HEK293T (cell line): ENCODE data around the gene KIAA1671.
A peak's percentile ranks its signal among the peaks of the same experiment; 100 is the strongest.

ENCODE experiments used
- CTCF ChIA-PET: fragments of 350-600 bp; formaldehyde crosslinking; extraction: SDS; loops from one replicate; lab custom pipeline; 2021; ENCODE audit warnings: antibody characterized with exemption, inconsistent platforms; lab: Yijun Ruan, JAX
- POLR2A ChIA-PET: fragments of 350-600 bp; formaldehyde crosslinking; extraction: SDS; loops from one replicate; lab custom pipeline; 2020; ENCODE audit warnings: antibody characterized with exemption, inconsistent platforms; lab: Yijun Ruan, JAX
- DNase-seq: peaks from one replicate; pipeline ENCODE4 v3.0.0; 2012; ENCODE audit warnings: mixed read lengths; ENCODE audit errors: extremely low spot score
- ARNT ChIP-seq: fragments of 450-650 bp; IDR thresholded peaks from 2 replicates; pipeline ENCODE4 v1.6.1; 2017; ENCODE audit warnings: mild to moderate bottlenecking
- BHLHE40 ChIP-seq: fragments of 450-650 bp; IDR thresholded peaks from 2 replicates; pipeline ENCODE4 v1.6.1; 2016; ENCODE audit warnings: mild to moderate bottlenecking, moderate library complexity, borderline replicate concordance
- CTBP1 ChIP-seq: fragments of 450-650 bp; IDR thresholded peaks from 2 replicates; pipeline ENCODE4 v1.6.1; 2016; ENCODE audit warnings: borderline replicate concordance
- ELF4 ChIP-seq: fragments of 450-650 bp; IDR thresholded peaks from 2 replicates; pipeline ENCODE4 v1.6.1; 2017; ENCODE audit warnings: antibody characterized with exemption
- FOXA1 ChIP-seq: fragments of 450-650 bp; IDR thresholded peaks from 2 replicates; pipeline ENCODE4 v1.6.1; 2016; ENCODE audit warnings: mild to moderate bottlenecking
- FOXK2 ChIP-seq: fragments of 450-650 bp; IDR thresholded peaks from 2 replicates; pipeline ENCODE4 v1.6.1; 2016; ENCODE audit warnings: mild to moderate bottlenecking
- FOXM1 ChIP-seq: fragments of 450-650 bp; IDR thresholded peaks from 2 replicates; pipeline ENCODE4 v1.6.1; 2017; ENCODE audit warnings: mild to moderate bottlenecking, borderline replicate concordance
- HDGF ChIP-seq: fragments of 450-650 bp; IDR thresholded peaks from 2 replicates; pipeline ENCODE4 v1.6.1; 2017; ENCODE audit warnings: antibody characterized with exemption, borderline replicate concordance
- L3MBTL2 ChIP-seq: fragments of 450-650 bp; conservative IDR thresholded peaks from 2 replicates; pipeline ENCODE4 v1.6.1; 2016; ENCODE audit warnings: mild to moderate bottlenecking
- LEF1 ChIP-seq: fragments of 450-650 bp; IDR thresholded peaks from 2 replicates; pipeline ENCODE4 v1.6.1; 2017; ENCODE audit warnings: mild to moderate bottlenecking, borderline replicate concordance
- NFRKB ChIP-seq: fragments of 450-650 bp; IDR thresholded peaks from 2 replicates; pipeline ENCODE4 v1.6.1; 2016; ENCODE audit warnings: mild to moderate bottlenecking, moderate library complexity
- SP1 ChIP-seq: fragments of 450-650 bp; IDR thresholded peaks from 2 replicates; pipeline ENCODE4 v1.6.1; 2017
- SUZ12 ChIP-seq: fragments of 450-650 bp; IDR thresholded peaks from 2 replicates; pipeline ENCODE4 v1.6.1; 2016; ENCODE audit warnings: mild to moderate bottlenecking
- TARDBP ChIP-seq: fragments of 450-650 bp; IDR thresholded peaks from 2 replicates; pipeline ENCODE4 v1.6.1; 2016
- ZNF384 ChIP-seq: fragments of 450-650 bp; IDR thresholded peaks from 2 replicates; pipeline ENCODE4 v1.6.1; 2016
- TF ChIP-seq, protein P1 (sequence below): fragments of 450-650 bp; IDR thresholded peaks from 2 replicates; pipeline ENCODE4 v1.6.1; 2016

Gene KIAA1671

GRCh38 chr22:25053153-25053805, 100.8 kb downstream of the KIAA1671 start:
- CTCF ChIA-PET = no interaction called here
- no peak for DNase-seq
- POLR2A ChIA-PET = no interaction called here
- no peak for TF ChIP-seq L3MBTL2
- no peak for TF ChIP-seq NFRKB
- TF ChIP-seq, protein P1, sequence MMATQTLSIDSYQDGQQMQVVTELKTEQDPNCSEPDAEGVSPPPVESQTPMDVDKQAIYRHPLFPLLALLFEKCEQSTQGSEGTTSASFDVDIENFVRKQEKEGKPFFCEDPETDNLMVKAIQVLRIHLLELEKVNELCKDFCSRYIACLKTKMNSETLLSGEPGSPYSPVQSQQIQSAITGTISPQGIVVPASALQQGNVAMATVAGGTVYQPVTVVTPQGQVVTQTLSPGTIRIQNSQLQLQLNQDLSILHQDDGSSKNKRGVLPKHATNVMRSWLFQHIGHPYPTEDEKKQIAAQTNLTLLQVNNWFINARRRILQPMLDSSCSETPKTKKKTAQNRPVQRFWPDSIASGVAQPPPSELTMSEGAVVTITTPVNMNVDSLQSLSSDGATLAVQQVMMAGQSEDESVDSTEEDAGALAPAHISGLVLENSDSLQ = no peak
- no peak for TF ChIP-seq FOXK2
- no peak for TF ChIP-seq ARNT
- TF ChIP-seq BHLHE40 = no peak
- no peak for TF ChIP-seq SP1
- no peak for TF ChIP-seq ZNF384
- no peak for TF ChIP-seq FOXA1
- no peak for TF ChIP-seq FOXM1
- no peak for TF ChIP-seq CTBP1
- no peak for TF ChIP-seq TARDBP
- TF ChIP-seq HDGF = no peak
- TF ChIP-seq ELF4 = no peak
- no peak for TF ChIP-seq LEF1

DNA sequence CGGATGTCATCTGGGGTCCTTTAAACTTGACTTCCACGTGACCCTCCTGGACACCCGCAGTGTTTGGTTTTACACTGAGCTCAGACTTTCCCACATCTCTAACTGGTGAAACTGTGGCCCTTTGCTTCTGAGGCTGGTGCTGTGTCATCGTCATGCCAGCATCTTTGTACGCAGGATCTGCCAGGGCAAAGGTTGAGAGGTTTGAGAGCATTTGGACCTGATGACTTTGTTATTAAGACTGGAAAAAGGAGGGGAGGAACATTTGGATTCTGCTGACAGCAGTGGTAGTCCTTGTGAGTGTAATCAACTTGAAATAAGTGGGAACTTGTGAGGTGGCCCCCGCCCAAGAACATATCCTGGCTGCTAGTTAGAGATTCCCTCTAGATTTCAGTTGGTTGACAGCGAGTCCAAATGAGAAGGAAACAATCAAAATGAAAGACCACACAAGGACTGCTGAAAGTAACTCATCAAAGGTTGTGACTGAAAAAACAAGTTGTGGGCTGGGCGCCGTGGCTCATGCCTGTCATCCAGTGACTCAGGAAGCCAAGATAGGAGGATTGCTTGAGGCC, 102.5 kb downstream of the KIAA1671 start:
- CTCF ChIA-PET = interaction anchor here (1.1 kb wide), 1 partner anchor 25 kb away, joined by 3 read pairs; no protein-coding TSS in a partner anchor
- no peak for DNase-seq
- TF ChIP-seq FOXM1 (no peak), ZNF384 (no peak), NFRKB (no peak), HDGF (no peak), LEF1 (no peak), SP1 (no peak)
- POLR2A ChIA-PET = no interaction called here

GRCh38 chr22:25057013-25057881, 104.7 kb downstream of the KIAA1671 start:
- ChIA-PET CTCF (interaction anchor here (0.6 to 1.3 kb wide), 8 partner anchors 10 to 561 kb away, joined by 3 to 8 read pairs (median 4); no protein-coding TSS in a partner anchor), POLR2A (no interaction called here)
- peak; percentile 88 for DNase-seq
- no peak for TF ChIP-seq TARDBP
- no peak for TF ChIP-seq FOXK2
- no peak for TF ChIP-seq ELF4
- TF ChIP-seq, protein P1 = peak; percentile 75

GRCh38 chr22:25059438-25059837, 106.9 kb downstream of the KIAA1671 start:
- POLR2A ChIA-PET = no interaction called here
- CTCF ChIA-PET = no interaction called here
- TF ChIP-seq ELF4 (no peak), L3MBTL2 (no peak), CTBP1 (no peak), SUZ12 (no peak), LEF1 (no peak), BHLHE40 (no peak), SP1 (no peak), ARNT (no peak), FOXM1 (no peak), FOXK2 (no peak), NFRKB (no peak), HDGF (no peak), ZNF384 (no peak)
- TF ChIP-seq, protein P1 = no peak
- no peak for DNase-seq

GRCh38 chr22:25060522-25061071, 108.1 kb downstream of the KIAA1671 start:
- TF ChIP-seq BHLHE40 (no peak), HDGF (no peak), NFRKB (no peak), ARNT (no peak), TARDBP (no peak), SP1 (no peak), FOXA1 (no peak), ZNF384 (no peak), FOXK2 (no peak)
- TF ChIP-seq, protein P1 = no peak
- ChIA-PET CTCF (no interaction called here), POLR2A (no interaction called here)
- no peak for DNase-seq
